A549 treated with dexamethasone at 1 μM for 4 hours (cell line): Measurements from ENCODE around the gene LTA4H. TPM values are rescaled to one million over a fixed set of nuclear protein-coding genes. Genes with fewer than 3 reads are reported as not detected.

Experiments used
- total RNA-seq: library from RNA; stranded (reverse); fragments of 200-300 nt; extraction: Qiagen RNA extraction; gene quantifications from 5 replicates; pipeline ENCODE4 v1.2.3, GENCODE V29; 2022

The LTA4H gene
- total RNA-seq = 99.6 to 112 TPM (median 106 TPM) in 5 replicates

DNA sequence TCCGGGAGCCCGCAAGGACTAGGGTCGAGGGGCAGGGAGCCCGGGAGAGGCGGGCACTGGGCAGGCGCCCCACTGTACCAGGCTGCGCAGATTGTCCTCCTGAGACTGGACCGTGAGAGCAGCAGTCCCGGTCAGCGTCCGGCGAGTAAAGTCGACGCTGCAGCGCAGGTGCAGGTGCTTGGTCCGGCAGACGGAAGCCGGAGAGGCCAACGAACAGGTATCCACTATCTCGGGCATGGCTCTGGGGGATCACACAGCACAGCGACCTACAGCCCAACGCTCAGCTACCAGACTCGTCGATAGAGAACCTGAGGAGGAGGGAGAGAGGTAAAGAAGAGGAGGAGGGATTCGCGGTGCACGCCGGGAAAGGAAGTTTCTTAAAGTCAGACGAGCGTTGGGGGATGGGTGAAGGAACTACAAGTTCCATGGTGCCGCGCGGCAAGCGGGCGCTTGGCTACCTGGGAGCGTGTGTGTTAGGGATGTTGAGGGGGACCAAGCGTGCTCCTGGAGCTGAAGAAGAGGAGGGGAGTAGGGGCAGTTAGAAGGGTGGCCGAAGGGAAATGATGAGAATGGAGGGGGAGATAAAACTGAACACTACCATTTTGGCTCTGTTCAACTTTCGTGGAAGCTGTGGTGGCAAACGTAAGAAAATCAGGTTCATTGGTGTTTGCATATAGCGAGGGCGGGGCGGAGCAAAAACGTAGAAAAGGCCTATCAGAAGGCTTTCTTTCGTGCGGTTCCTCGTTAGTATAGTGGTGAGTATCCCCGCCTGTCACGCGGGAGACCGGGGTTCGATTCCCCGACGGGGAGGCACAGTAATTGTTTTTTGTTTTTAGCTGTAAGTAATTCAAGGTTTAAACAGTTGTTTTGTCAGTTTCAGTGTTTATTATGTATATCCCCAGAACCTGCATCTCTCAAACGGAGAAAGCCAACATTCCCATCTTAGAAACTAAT, at the start of gene LTA4H:
Gene LTA4H (minus strand): TSS at position 305 of the 954 bp plus-strand sequence. CDS start 68 bp downstream, at position 237.

DNA sequence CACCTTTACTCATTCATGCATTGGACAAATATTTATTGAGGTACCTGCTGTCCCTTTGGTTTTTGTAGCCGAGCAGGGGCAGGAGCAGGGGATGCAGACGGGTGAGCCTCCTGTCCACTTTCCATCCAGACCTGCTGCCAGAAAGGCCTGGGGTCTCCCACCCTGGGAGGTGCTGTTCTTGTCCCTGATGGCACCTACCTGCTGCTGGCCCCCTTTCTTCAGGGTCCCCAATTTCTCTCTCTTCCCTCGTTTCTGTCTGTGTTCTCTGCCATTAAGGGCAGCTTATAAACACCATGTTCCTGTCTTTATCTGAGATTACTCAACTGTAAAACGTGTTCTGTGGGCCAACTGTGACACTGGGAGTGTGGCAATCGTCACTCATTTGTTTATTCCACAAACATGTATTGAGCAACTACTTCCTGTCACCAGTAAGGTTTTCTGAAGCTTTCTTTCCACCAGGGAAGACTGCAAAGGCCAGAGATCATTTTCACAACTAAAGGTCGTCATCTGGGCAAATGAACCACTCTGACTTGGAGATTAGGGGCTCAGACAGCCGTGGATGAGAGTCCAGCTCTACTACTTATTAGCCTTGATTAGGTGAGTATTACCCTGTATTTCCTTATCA, 39.2 kb downstream of the LTA4H start, which contains the start of gene HAL:
Gene HAL (minus strand): TSS at position 311 of the 625 bp plus-strand sequence. CDS start 434 bp downstream, outside the sequence.

Other genes with a start within 250 kb of the LTA4H start
- 33.7 to 48.0 TPM (median 43.4 TPM) in 5 replicates for gene NTN4, start 244.8 kb downstream of the LTA4H start, total RNA-seq
- 103 to 197 TPM (median 114 TPM) in 5 replicates for gene SNRPF, start 176.6 kb downstream of the LTA4H start, total RNA-seq
- gene CCDC38, start 93.0 kb downstream of the LTA4H start, total RNA-seq = 0.06 to 0.15 TPM (median 0.10 TPM) in 5 replicates
- 1.6 to 2.8 TPM (median 2.3 TPM) in 5 replicates for gene AMDHD1, start 92.3 kb downstream of the LTA4H start, total RNA-seq
- gene HAL, start 39.2 kb downstream of the LTA4H start, total RNA-seq = 0.39 to 0.99 TPM (median 0.76 TPM) in 5 replicates
- gene ELK3, start 158.8 kb upstream of the LTA4H start, total RNA-seq = 58.7 to 76.1 TPM (median 71.1 TPM) in 5 replicates